Keratinocyte (primary cell): ENCODE results near the gene TCEANC2. TPM values are rescaled to one million over a fixed set of nuclear protein-coding genes. Genes with fewer than 3 reads are reported as not detected.
A peak's percentile ranks its signal among the peaks of the same experiment; 100 is the strongest.

Experiments used
- DNase-seq: peaks from one replicate; pipeline ENCODE4 v3.0.0-alpha.2; 2011; ENCODE audit warnings: low read depth, missing footprints, low spot score
- FAIRE-seq: peaks from 2 replicates; lab custom pipeline; 2011; peaks lifted over from hg19 to GRCh38; lab: Jason Lieb, UNC
- H2AFZ ChIP-seq: 2 replicates; pipeline ENCODE4 v1.6.0; 2012; ENCODE audit warnings: low read length, control low read depth, inconsistent platforms; ENCODE audit not compliant: control insufficient read depth
- H3K27ac ChIP-seq: 2 replicates; pipeline ENCODE4 v1.5.1; 2011; ENCODE audit warnings: low read length; ENCODE audit not compliant: control insufficient read depth, insufficient read depth
- H3K27me3 ChIP-seq: 3 replicates; pipeline ENCODE4 v1.6.0; 2011; ENCODE audit warnings: low read length; ENCODE audit not compliant: control insufficient read depth, insufficient read depth; ENCODE audit errors: extremely low read depth
- H3K36me3 ChIP-seq, 2 experiments: 2 replicates in 1 of 2; 3 replicates in 1 of 2; pipeline ENCODE4 v1.5.1; 2011; ENCODE audit warnings: low read length in 2 of 2, mild to moderate bottlenecking in 1 of 2; ENCODE audit not compliant: control insufficient read depth in 2 of 2, insufficient read depth in 2 of 2; ENCODE audit errors: extremely low read depth in 1 of 2
- H3K4me1 ChIP-seq: 3 replicates; pipeline ENCODE4 v1.5.1; 2011; ENCODE audit warnings: low read length; ENCODE audit not compliant: control insufficient read depth, insufficient read depth; ENCODE audit errors: extremely low read depth
- H3K4me2 ChIP-seq: 3 replicates; pipeline ENCODE4 v1.6.0; 2011; ENCODE audit warnings: low read depth, low read length; ENCODE audit not compliant: control insufficient read depth, insufficient read depth; ENCODE audit errors: extremely low read depth
- H3K4me3 ChIP-seq, 3 experiments: fragments of 200-600 bp in 1 of 3; sonication (generic) in 1 of 3; 2 replicates in 2 of 3; 3 replicates in 1 of 3; pipeline ENCODE4 v1.5.1; 2011 to 2016; ENCODE audit warnings: low read length in 3 of 3, mild to moderate bottlenecking in 3 of 3, control low read depth in 2 of 3, inconsistent platforms in 1 of 3, low read depth in 1 of 3, mixed read lengths in 1 of 3, mixed run types in 1 of 3, moderate library complexity in 1 of 3; ENCODE audit not compliant: control insufficient read depth in 2 of 3, insufficient read depth in 2 of 3; ENCODE audit errors: extremely low read depth in 1 of 3
- H3K79me2 ChIP-seq: 2 replicates; pipeline ENCODE4 v1.6.0; 2012; ENCODE audit warnings: low read length; ENCODE audit not compliant: control insufficient read depth, insufficient read depth
- H3K9ac ChIP-seq: 3 replicates; pipeline ENCODE4 v1.6.0; 2011; ENCODE audit warnings: low read length; ENCODE audit not compliant: control insufficient read depth, insufficient read depth; ENCODE audit errors: extremely low read depth
- H3K9me1 ChIP-seq: 3 replicates; pipeline ENCODE4 v1.6.0; 2011; ENCODE audit warnings: low read length; ENCODE audit not compliant: control insufficient read depth, insufficient read depth; ENCODE audit errors: extremely low read depth
- H3K9me3 ChIP-seq: 2 replicates; pipeline ENCODE4 v1.5.1; 2012; ENCODE audit warnings: low read depth, low read length; ENCODE audit not compliant: control insufficient read depth
- H4K20me1 ChIP-seq: 3 replicates; pipeline ENCODE4 v1.6.0; 2011; ENCODE audit warnings: low read length; ENCODE audit not compliant: control insufficient read depth, insufficient read depth; ENCODE audit errors: extremely low read depth
- CTCF ChIP-seq, 3 experiments: IDR thresholded peaks in 1 of 3; conservative IDR thresholded peaks in 1 of 3; optimal IDR thresholded peaks in 1 of 3; 2 replicates in 2 of 3; 3 replicates in 1 of 3; pipeline versions ENCODE3 to v1.5.1; 2011; ENCODE audit warnings: low read length in 3 of 3, mild to moderate bottlenecking in 3 of 3, moderate library complexity in 2 of 3, control low read depth in 1 of 3, inconsistent platforms in 1 of 3; ENCODE audit not compliant: insufficient read depth in 2 of 3; ENCODE audit errors: extremely low read depth in 1 of 3
- EZH2 ChIP-seq: IDR thresholded peaks from one replicate; pipeline ENCODE4 v1.6.1; 2012; ENCODE audit warnings: inconsistent platforms, mild to moderate bottlenecking, low read length, moderate library complexity
- dilution Hi-C: fragments of 300-500 bp; cut with MboI; formaldehyde crosslinking; loops from one replicate; pipeline ENCODE4 v1.7.0; 2020; ENCODE audit warnings: low sequenced_read_pairs; ENCODE audit not compliant: extremely low pct_ligation_motif_present
- polyA plus RNA-seq, 5 experiments: library from polyadenylated mRNA; depleted of rRNA in 3 of 5; stranded (reverse) in 3 of 5; stranded (forward) in 1 of 5; unstranded in 1 of 5; fragments of >200 nt; gene quantifications; 1 replicate in 1 of 5; 2 replicates in 3 of 5; 3 replicates in 1 of 5; pipeline versions ENCODE4 v1.2.1 to v1.2.3, GENCODE V29; 2011 to 2012; ENCODE audit warnings: missing spikeins in 2 of 5, low read depth in 1 of 5, low replicate concordance in 1 of 5
- small RNA-seq, 3 experiments: library from RNA; depleted of rRNA; stranded (forward); fragments of <200 nt; gene quantifications; one replicate each; pipeline ENCODE3, GENCODE V24; 2012; ENCODE audit warnings: low read depth in 3 of 3, low replicate concordance in 1 of 3; ENCODE audit not compliant: insufficient read length in 3 of 3

The TCEANC2 gene
- polyA plus RNA-seq, 1 donor (not counting 4 experiments of a cell fraction or from before 2014, with no cell fraction given) = 4.3 TPM

GRCh38 chr1:54153535-54154439 is 100.4 kb downstream of the TCEANC2 start:
- FAIRE-seq (peak; percentile 52), DNase-seq (no peak)
- Histone ChIP-seq H3K4me2 (peak overlapping the region; percentile 25), H3K27ac (no peak overlapping the region), H3K9ac (no peak overlapping the region), H3K4me1 (peaks cover 16% of the 10 kb centered on the region), H3K4me3 (no peak overlapping the region), H4K20me1 (no peaks in the 10 kb centered on the region), H3K9me3 (no peaks in the 10 kb centered on the region), H3K79me2 (no peaks in the 10 kb centered on the region), H3K27me3 (no peaks in the 10 kb centered on the region), H3K9me1 (no peaks in the 10 kb centered on the region), H2AFZ (peak overlapping the region; percentile 71), H3K36me3 (no peaks in the 10 kb centered on the region)
- dilution Hi-C loops = no loop called here
- TF ChIP-seq EZH2 = no peak
- TF ChIP-seq CTCF (optimal IDR thresholded peaks at IDR 0.05 in 1 of 3, IDR thresholded peaks at IDR 0.05 in 1 of 3, conservative IDR thresholded peaks at IDR 0.05 in 1 of 3; ENCODE audit: extremely low read depth in 1 of 3, insufficient read depth in 2 of 3, low read length in 3 of 3) = no peak

Small RNA genes within 50 kb of the gene (small RNA-seq; reads per million reads assigned to genes)
- 0 reads per million in 3 experiments for gene AL353898.1
- gene AL353898.2 = 0 reads per million in 3 experiments

Other genes starting within 250 kb of the TCEANC2 start
- 24.5 to 36.1 TPM (median 30.5 TPM) in 3 replicates for gene NDC1, start 215.3 kb upstream of the TCEANC2 start, polyA plus RNA-seq
- 36.3 to 45.7 TPM (median 43.3 TPM) in 3 replicates for gene YIPF1, start 163.8 kb upstream of the TCEANC2 start, polyA plus RNA-seq
- not detected in 3 replicates for gene DIO1, start 159.4 kb upstream of the TCEANC2 start, polyA plus RNA-seq
- 24.5 to 64.3 TPM (median 26.4 TPM) in 3 replicates for gene IFT25, start 107.9 kb upstream of the TCEANC2 start, polyA plus RNA-seq
- 45.7 to 70.6 TPM (median 61.8 TPM) in 3 replicates for gene LRRC42, start 107.3 kb upstream of the TCEANC2 start, polyA plus RNA-seq
- not detected in 3 replicates for gene LDLRAD1, start 35.4 kb upstream of the TCEANC2 start, polyA plus RNA-seq
- 188 to 399 TPM (median 342 TPM) in 3 replicates for gene TMEM59, start 404 bp upstream of the TCEANC2 start, polyA plus RNA-seq
- not detected in 3 replicates for gene CDCP2, start 99.4 kb downstream of the TCEANC2 start, polyA plus RNA-seq
- gene CYB5RL, start 146.4 kb downstream of the TCEANC2 start, polyA plus RNA-seq = 0.67 to 1.3 TPM (median 0.73 TPM) in 3 replicates
- gene MRPL37, start 146.6 kb downstream of the TCEANC2 start, polyA plus RNA-seq = 30.9 to 31.7 TPM (median 31.0 TPM) in 3 replicates